Vagina (tissue), 2 donors: ENCODE measurements around the gene CLEC4G. TPM values are rescaled to one million over a fixed set of nuclear protein-coding genes. Genes with fewer than 3 reads are reported as not detected.

Source experiments
- DNase-seq, 2 donors: peaks; one replicate each; pipeline ENCODE4 v3.0.0-alpha.2; 2017; ENCODE audit errors: extremely low spot score in 2 of 2
- H3K27ac ChIP-seq: fragments of 200-600 bp; sonication (generic); one replicate; pipeline ENCODE4 v1.5.1; 2019
- H3K27me3 ChIP-seq: fragments of 200-600 bp; sonication (generic); one replicate; pipeline ENCODE4 v1.5.1; 2019
- H3K36me3 ChIP-seq, 2 donors: fragments of 200-600 bp; sonication (generic); one replicate each; pipeline ENCODE4 v1.5.1; 2017 to 2019
- H3K4me1 ChIP-seq: fragments of 200-600 bp; sonication (generic); one replicate; pipeline ENCODE4 v1.5.1; 2019
- H3K4me3 ChIP-seq, 2 donors: fragments of 200-600 bp; sonication (generic); 1 replicate in 1 of 2; 2 replicates in 1 of 2; pipeline ENCODE4 v1.5.1; 2016 to 2019
- H3K9me3 ChIP-seq: fragments of 200-600 bp; sonication (generic); one replicate; pipeline ENCODE4 v1.5.1; 2019
- POLR2A ChIP-seq, 2 donors: fragments of 450-650 bp; IDR thresholded peaks; one replicate each; pipeline ENCODE4 v1.6.1; 2017; ENCODE audit warnings: antibody characterized with exemption in 2 of 2, mild to moderate bottlenecking in 2 of 2, moderate library complexity in 2 of 2
- POLR2AphosphoS5 ChIP-seq, 2 donors: sonication (generic); formaldehyde crosslinking; IDR thresholded peaks; one replicate each; pipeline ENCODE4 v1.9.0; 2017; ENCODE audit warnings: antibody characterized with exemption in 2 of 2, mild to moderate bottlenecking in 2 of 2, low read depth in 1 of 2; ENCODE audit not compliant: insufficient read depth in 1 of 2
- intact Hi-C: fragments of 100-400 bp; cut with DNase I; formaldehyde crosslinking; loops from one replicate; pipeline ENCODE4 v1.15.1; 2023
- total RNA-seq: library from RNA; depleted of rRNA; stranded (reverse); fragments of >200 nt; gene quantifications from one replicate; pipeline ENCODE4 v1.2.3, GENCODE V29; 2016
- TF ChIP-seq, protein P1 (sequence below), 3 experiments: fragments of 450-650 bp in 2 of 3; fragments of 200-600 bp in 1 of 3; sonication (generic) in 1 of 3; IDR thresholded peaks; one replicate each; pipeline ENCODE4 v1.5.1; 2017 to 2019; ENCODE audit warnings: antibody characterized with exemption in 3 of 3, mild to moderate bottlenecking in 2 of 3, moderate library complexity in 2 of 3

CLEC4G gene
- total RNA-seq, 1 donor from 2014 or later = 0.98 TPM

DNA sequence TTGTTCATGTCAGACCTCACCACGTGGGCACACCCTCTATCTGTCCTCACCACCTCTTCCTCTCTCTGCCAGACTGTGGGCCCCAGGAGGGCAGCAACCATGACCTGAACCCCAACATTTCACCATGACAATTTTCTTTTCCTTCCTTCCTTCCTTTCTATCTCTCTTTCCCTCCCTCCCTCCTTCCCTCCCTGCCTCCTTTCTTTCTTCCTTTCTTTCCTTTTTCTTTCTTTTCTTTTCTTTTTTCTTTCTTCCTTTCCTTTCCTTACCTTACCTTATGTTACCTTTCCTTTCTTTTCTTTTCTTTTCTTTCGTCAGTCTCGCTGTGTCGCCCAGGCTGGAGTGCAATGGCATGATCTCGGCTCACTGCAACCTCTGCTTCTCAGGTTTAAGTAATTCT is 21.3 kb downstream of the CLEC4G start:
- H3K4me1 ChIP-seq = no peaks in the 10 kb centered on the region
- H3K36me3 ChIP-seq = no peaks in the 10 kb centered on the region
- H3K27ac ChIP-seq = no peak overlapping the region
- TF ChIP-seq POLR2AphosphoS5 (IDR thresholded peaks at IDR 0.05; ENCODE audit: insufficient read depth in 1 of 2, low read depth in 1 of 2) = no peak
- no peak for TF ChIP-seq POLR2A (IDR thresholded peaks at IDR 0.05)
- TF ChIP-seq, protein P1, sequence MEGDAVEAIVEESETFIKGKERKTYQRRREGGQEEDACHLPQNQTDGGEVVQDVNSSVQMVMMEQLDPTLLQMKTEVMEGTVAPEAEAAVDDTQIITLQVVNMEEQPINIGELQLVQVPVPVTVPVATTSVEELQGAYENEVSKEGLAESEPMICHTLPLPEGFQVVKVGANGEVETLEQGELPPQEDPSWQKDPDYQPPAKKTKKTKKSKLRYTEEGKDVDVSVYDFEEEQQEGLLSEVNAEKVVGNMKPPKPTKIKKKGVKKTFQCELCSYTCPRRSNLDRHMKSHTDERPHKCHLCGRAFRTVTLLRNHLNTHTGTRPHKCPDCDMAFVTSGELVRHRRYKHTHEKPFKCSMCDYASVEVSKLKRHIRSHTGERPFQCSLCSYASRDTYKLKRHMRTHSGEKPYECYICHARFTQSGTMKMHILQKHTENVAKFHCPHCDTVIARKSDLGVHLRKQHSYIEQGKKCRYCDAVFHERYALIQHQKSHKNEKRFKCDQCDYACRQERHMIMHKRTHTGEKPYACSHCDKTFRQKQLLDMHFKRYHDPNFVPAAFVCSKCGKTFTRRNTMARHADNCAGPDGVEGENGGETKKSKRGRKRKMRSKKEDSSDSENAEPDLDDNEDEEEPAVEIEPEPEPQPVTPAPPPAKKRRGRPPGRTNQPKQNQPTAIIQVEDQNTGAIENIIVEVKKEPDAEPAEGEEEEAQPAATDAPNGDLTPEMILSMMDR (IDR thresholded peaks at IDR 0.05) = no peak
- no peaks in the 10 kb centered on the region for H3K27me3 ChIP-seq
- intact Hi-C loops = no loop called here
- no peaks in the 10 kb centered on the region for H3K9me3 ChIP-seq
- DNase-seq = no peak
- no peak overlapping the region for H3K4me3 ChIP-seq

DNA sequence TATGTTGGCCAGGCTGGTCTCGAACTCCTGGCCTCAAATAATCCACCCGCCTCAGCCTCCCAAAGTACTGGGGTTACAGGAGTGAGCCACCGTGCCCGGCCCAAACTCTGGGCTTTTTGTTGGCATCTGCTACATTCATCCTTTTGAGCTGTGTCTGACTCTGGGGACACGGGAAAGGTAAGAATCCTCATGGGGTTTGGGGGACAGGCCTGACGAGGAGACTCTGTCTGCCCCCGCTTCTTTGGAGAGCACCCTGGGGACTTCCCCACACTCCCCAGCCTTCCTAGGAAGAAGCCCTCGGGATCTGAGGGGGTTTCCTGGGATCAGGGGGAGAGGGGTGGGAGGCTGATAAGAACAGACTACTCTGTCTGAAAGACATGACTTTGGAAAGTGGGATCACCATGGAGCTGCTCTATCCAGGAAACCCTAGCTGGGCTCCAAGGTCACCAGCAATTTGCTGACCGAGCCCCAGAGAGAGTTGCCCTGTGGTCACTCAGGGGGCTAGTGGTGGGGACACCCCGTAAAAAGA is 21.9 kb downstream of the CLEC4G start:
- H3K27me3 ChIP-seq = no peaks in the 10 kb centered on the region
- TF ChIP-seq POLR2A (IDR thresholded peaks at IDR 0.05) = no peak
- TF ChIP-seq, protein P1 (IDR thresholded peaks at IDR 0.05) = no peak
- no peak for TF ChIP-seq POLR2AphosphoS5 (IDR thresholded peaks at IDR 0.05; ENCODE audit: insufficient read depth in 1 of 2, low read depth in 1 of 2)
- intact Hi-C loops = no loop called here
- H3K9me3 ChIP-seq = no peaks in the 10 kb centered on the region
- H3K36me3 ChIP-seq = no peaks in the 10 kb centered on the region
- H3K4me3 ChIP-seq = no peak overlapping the region
- H3K4me1 ChIP-seq = no peaks in the 10 kb centered on the region
- no peak for DNase-seq
- no peak overlapping the region for H3K27ac ChIP-seq

DNA sequence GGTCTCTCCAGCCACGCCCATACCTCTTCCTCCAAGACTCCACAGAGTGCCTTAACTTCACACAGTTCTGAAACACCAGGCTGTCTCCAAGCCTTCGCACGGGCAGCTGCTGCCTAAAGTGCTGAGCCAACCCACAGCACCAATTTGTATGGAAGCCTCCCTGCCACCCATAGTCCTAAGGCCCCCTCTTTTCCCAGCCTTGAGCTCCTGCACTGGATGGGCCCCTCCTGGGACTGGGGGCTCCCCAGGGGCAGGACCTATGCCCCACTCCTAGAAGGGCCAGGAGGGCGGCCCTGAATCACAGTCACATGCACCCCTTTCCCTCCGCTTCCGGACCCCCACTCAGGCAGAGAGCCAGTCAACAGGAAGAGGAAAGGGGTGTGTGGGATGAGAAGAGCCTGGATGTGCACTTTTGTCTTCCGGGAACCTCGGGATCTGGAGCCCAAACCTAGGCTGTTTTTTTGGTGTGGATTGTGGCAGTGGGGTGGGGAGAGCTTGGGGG is 24.9 kb downstream of the CLEC4G start:
- no peak overlapping the region for H3K27ac ChIP-seq
- TF ChIP-seq POLR2A (IDR thresholded peaks at IDR 0.05) (no peak), POLR2AphosphoS5 (IDR thresholded peaks at IDR 0.05; ENCODE audit: insufficient read depth in 1 of 2, low read depth in 1 of 2) (no peak)
- TF ChIP-seq, protein P1 (IDR thresholded peaks at IDR 0.05) = no peak
- no peak for DNase-seq

DNA sequence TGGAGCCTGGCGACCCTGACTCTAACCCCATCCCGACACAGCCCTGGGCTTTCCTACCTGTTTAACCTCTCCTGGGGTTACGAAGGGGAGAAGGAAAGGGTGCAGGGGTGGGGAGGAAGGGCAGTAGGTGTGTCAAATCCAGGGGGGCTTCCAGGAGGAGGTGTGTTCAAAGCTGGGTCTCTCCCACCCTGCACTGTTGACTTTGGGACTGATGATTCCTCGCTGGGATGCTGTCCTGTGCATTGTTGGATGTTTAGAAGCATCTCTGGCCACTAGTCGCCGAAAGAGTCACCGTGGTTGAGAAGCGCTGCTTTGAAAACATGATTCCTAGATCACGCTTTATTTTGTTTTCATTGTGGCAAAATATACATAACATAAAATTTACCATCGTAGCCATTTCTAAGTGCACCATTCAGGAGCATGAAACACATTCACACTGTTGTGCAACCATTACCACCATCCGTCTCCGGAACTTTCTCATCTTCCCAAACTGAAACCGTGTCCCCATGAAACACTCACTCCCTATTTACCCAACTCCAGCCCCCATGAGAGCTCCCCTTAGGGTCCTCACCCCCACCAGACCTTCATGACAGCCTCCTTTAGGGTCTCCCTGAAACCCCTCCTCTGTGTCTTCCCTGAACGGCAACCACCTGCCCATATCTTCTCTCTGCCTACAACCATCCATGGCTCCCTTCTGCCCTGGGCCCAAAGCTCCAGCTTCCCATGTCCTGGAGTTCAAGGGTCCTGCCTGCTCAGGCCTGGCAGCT is 25.5 kb downstream of the CLEC4G start:
- TF ChIP-seq, protein P1 (IDR thresholded peaks at IDR 0.05) = no peak
- TF ChIP-seq POLR2AphosphoS5 (IDR thresholded peaks at IDR 0.05; ENCODE audit: insufficient read depth in 1 of 2, low read depth in 1 of 2) = no peak
- TF ChIP-seq POLR2A (IDR thresholded peaks at IDR 0.05) = no peak
- H3K36me3 ChIP-seq = no peaks in the 10 kb centered on the region
- DNase-seq = no peak
- intact Hi-C loops = no loop called here
- H3K4me1 ChIP-seq = no peaks in the 10 kb centered on the region
- H3K4me3 ChIP-seq = no peak overlapping the region
- H3K9me3 ChIP-seq = no peaks in the 10 kb centered on the region
- no peak overlapping the region for H3K27ac ChIP-seq
- H3K27me3 ChIP-seq = no peaks in the 10 kb centered on the region

More for the DNA sequence above, 24.9 kb downstream of the CLEC4G start:
- no peaks in the 10 kb centered on the region for H3K36me3 ChIP-seq
- H3K27me3 ChIP-seq = no peaks in the 10 kb centered on the region
- no peak overlapping the region for H3K4me3 ChIP-seq
- no peaks in the 10 kb centered on the region for H3K9me3 ChIP-seq
- no peaks in the 10 kb centered on the region for H3K4me1 ChIP-seq
- intact Hi-C loops = no loop called here
